Neural progenitor cell (in vitro differentiated cells): Measurements from ENCODE around the gene CACTIN.

ENCODE experiments used
- CTCF ChIP-seq: fragments of 200-600 bp; sonication (generic); IDR thresholded peaks from 2 replicates; pipeline ENCODE4 v1.5.1; 2017; ENCODE audit warnings: antibody characterized with exemption, mild to moderate bottlenecking
- EZH2 ChIP-seq: fragments of 200-600 bp; sonication (generic); IDR thresholded peaks from 2 replicates; pipeline ENCODE4 v1.6.1; 2017; ENCODE audit warnings: antibody characterized with exemption, mild to moderate bottlenecking, moderate library complexity

- TF ChIP-seq CTCF: no peak
- no peak for TF ChIP-seq EZH2
Measured at GRCh38 chr19:3611841-3612240, 14.7 kb downstream of the CACTIN start.
